NCI-H345 treated with DMSO at 0.1 percent for 48 hours (cell line): Measurements from ENCODE around the gene USP17L28.
"Not testable (repeated sequence)": the region's sequence is repeated elsewhere in the genome, so short reads cannot be mapped to it uniquely, and the experiment has no call there.

ENCODE experiments used
- DNase-seq: peaks from one replicate; lab custom pipeline; 2025; ENCODE audit not compliant: unreplicated experiment; lab: John Stamatoyannopoulos, UW

Gene USP17L28

GRCh38 chr4:9348593-9348992, at the start of gene USP17L28:
Gene USP17L28 (plus strand): TSS chr4:9348893. CDS start chr4:9348893, 0 bp downstream.
- not testable (repeated sequence) for DNase-seq

- DNase-seq: not testable (repeated sequence)
These were observed 24.5 kb upstream of the USP17L28 start for GRCh38 chr4:9324191-9324590.

GRCh38 chr4:9324865-9325264, 23.8 kb upstream of the USP17L28 start, which contains the start of gene USP17L24:
Gene USP17L24 (plus strand): TSS chr4:9325165. CDS start chr4:9325165, 0 bp downstream.
- not testable (repeated sequence) for DNase-seq

- not testable (repeated sequence) for DNase-seq
These were observed 19.1 kb upstream of the USP17L28 start, which contains the start of gene USP17L25 for GRCh38 chr4:9329611-9330010. Gene USP17L25 (plus strand): TSS chr4:9329911. CDS start chr4:9329911, 0 bp downstream.

- not testable (repeated sequence) for DNase-seq
These were observed 14.3 kb upstream of the USP17L28 start, which contains the start of gene USP17L26 for GRCh38 chr4:9334358-9334757. Gene USP17L26 (plus strand): TSS chr4:9334658. CDS start chr4:9334658, 0 bp downstream.

GRCh38 chr4:9339103-9339502, 9.6 kb upstream of the USP17L28 start, which contains the start of gene USP17L5:
Gene USP17L5 (plus strand): TSS chr4:9339403. CDS start chr4:9339403, 0 bp downstream.
- not testable (repeated sequence) for DNase-seq

- DNase-seq: not testable (repeated sequence)
These were observed 4.8 kb upstream of the USP17L28 start, which contains the start of gene USP17L27 for GRCh38 chr4:9343848-9344247. Gene USP17L27 (plus strand): TSS chr4:9344148. CDS start chr4:9344148, 0 bp downstream.

- not testable (repeated sequence) for DNase-seq
These were observed 2.2 kb downstream of the USP17L28 start for GRCh38 chr4:9350866-9351265.

GRCh38 chr4:9353338-9353737, 4.6 kb downstream of the USP17L28 start, which contains the start of gene USP17L29:
Gene USP17L29 (plus strand): TSS chr4:9353638. CDS start chr4:9353638, 0 bp downstream.
- not testable (repeated sequence) for DNase-seq

- DNase-seq: not testable (repeated sequence)
These were observed 14.1 kb downstream of the USP17L28 start, which contains the start of gene USP17L30 for GRCh38 chr4:9362829-9363228. Gene USP17L30 (plus strand): TSS chr4:9363129. CDS start chr4:9363129, 0 bp downstream.

GRCh38 chr4:9379881-9380280, 31.2 kb downstream of the USP17L28 start:
- DNase-seq: not testable (repeated sequence)

- not testable (repeated sequence) for DNase-seq
These were observed 32.4 kb downstream of the USP17L28 start for GRCh38 chr4:9381012-9381534.

- no peak for DNase-seq
These were observed 35.4 kb downstream of the USP17L28 start for GRCh38 chr4:9384126-9384525.

- DNase-seq: not testable (repeated sequence)
These were observed 40.3 kb downstream of the USP17L28 start for GRCh38 chr4:9389001-9389400.
